GM18508 (cell line): ENCODE results near the gene GMDS.

Experiments
- ATAC-seq: cut with Tn5 transposase; IDR thresholded peaks from one replicate; pipeline ENCODE4 v1.9.1; 2021; ENCODE audit warnings: moderate number of reproducible peaks; ENCODE audit not compliant: insufficient read depth, unreplicated experiment

GMDS gene

DNA sequence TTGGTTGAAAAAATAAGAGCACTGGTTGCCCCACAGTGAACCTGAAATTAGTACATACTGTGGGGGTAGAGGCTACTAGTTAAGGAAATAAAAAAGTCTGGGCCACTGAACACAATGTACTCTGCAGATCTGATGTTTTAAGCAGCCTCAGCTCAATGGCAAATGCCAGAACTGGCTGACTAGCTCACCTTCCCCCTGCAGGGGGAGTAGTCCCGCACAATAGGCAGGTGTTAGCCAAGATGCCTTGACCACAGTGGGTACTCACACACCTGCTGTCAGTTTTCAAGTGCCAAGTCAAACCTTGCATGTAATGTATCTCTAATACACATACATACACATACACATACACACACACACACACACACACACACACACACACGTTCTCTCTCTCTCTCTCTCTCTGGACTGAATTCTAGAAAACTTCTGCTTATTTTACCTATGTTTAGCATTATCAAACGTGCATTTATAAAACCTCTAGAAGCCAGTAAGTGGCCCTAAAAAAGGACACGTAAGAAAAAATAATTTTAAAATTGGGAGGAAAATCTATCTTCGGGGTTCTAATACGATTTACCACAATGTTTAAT, 36.1 kb downstream of the GMDS start:
- no peak for ATAC-seq

- no peak for ATAC-seq
These were observed 36.9 kb downstream of the GMDS start for GRCh38 chr6:2208468-2208867.

GRCh38 chr6:2205396-2205795, 40.0 kb downstream of the GMDS start:
- no peak for ATAC-seq

- no peak for ATAC-seq
These were observed 41.1 kb downstream of the GMDS start for GRCh38 chr6:2204272-2204671.

DNA sequence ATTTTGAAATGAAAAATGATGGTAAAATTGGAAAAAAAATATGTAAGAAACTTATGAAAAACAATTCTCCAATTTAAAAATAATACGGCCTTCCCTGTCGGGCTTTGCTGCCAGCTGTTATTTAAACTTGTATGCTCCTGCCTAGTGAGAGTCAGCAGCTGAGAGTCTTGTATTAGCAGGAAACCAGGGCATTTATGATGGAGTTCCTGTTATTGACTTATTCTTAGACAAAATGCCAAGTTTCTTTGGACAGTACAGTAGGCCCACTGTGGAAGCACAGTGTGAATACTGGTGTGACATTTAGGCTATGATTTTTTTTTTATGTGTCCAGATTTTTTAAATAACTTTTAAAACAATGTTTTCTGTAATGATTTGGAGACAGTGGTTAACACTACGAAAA, 42.1 kb downstream of the GMDS start:
- no peak for ATAC-seq

- no peak for ATAC-seq
These were observed 47.4 kb downstream of the GMDS start for GRCh38 chr6:2197984-2198383.

- no peak for ATAC-seq
These were observed 48.2 kb downstream of the GMDS start for GRCh38 chr6:2197177-2197671.

- no peak for ATAC-seq
These were observed 49.2 kb downstream of the GMDS start for GRCh38 chr6:2196079-2196679.

- ATAC-seq: no peak
These were observed 50.8 kb downstream of the GMDS start for GRCh38 chr6:2194643-2195042.

DNA sequence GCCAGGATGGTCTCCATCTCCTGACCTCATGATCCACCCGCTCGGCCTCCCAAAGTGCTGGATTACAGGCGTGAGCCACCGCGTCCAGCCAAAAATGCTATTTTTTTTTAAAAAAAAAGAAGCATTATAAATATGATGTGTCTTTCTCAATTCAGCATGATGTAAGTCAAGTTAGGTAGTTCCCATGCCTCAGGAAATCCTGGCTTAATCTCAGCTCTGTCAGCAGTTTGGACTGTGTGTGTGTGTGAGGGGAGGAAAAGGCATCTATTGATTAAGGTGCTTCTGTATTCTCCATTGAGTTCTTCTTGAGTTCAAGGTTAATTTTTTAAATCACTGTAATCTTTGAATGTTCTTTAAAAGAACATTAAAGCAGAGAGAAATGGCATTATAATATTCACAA, 51.5 kb downstream of the GMDS start:
- ATAC-seq: no peak

GRCh38 chr6:2192976-2193375, 52.4 kb downstream of the GMDS start:
- no peak for ATAC-seq

DNA sequence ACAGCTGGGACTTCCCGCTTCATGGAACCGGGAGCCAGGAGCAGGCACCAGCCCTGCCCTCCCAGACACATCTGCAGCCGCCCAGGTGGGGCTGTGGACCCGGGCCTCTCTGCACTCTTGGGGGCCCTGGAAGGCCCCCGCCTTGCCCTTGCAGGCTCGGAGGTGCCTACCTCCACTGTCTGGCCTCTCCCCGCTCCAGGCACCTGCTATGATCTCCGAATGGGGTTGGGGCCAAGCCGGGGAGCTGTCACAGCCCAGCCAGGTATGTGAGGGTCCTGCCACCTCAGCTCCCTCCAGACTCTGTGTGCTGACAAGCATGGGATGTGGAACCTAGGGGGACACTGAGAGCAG, 54.0 kb downstream of the GMDS start:
- no peak for ATAC-seq

- no peak for ATAC-seq
These were observed 54.6 kb downstream of the GMDS start for GRCh38 chr6:2190661-2191389.

- no peak for ATAC-seq
These were observed 56.5 kb downstream of the GMDS start for GRCh38 chr6:2188856-2189384.

- no peak for ATAC-seq
These were observed 57.0 kb downstream of the GMDS start for GRCh38 chr6:2188397-2188796.

GRCh38 chr6:2187826-2188225, 57.6 kb downstream of the GMDS start:
- no peak for ATAC-seq

DNA sequence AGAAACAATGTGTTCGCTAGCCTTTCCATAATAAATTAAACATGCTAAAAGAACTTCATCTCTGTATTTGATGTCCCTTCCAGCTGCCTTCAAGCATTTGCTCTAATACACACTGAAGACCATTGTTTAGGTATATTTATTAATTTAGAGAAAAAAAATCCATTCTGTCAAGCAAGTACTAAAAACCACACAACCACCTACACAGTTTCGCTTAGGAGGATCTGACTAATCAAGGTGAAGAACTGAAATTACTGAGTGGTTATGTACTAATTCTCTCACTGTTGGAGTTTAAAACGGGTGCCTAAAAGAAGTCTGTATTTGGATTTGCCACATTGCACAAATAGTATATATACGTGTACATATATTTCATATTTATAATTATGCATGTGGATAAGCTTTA, 58.9 kb downstream of the GMDS start:
- peak; percentile 82 for ATAC-seq

- no peak for ATAC-seq
These were observed 59.9 kb downstream of the GMDS start for GRCh38 chr6:2185466-2185865.

GRCh38 chr6:2184700-2185455, 60.5 kb downstream of the GMDS start:
- ATAC-seq: no peak

DNA sequence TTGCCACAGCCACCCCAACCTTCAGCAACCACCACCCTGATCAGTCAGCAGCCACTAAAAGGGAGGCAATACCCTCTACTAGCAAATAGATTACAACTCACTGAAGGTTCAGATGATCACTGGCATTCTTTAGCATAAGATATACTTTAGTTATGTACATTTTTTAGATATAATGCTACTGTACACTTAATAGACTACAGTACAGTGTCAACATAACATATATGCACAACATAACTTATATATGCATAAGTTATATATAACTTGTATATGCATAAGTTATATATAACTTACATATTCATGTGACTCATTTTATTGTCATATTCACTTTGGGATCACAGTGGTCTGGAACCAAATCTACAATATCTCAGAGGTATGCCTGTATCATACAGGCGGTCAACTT, 61.7 kb downstream of the GMDS start:
- ATAC-seq: no peak

DNA sequence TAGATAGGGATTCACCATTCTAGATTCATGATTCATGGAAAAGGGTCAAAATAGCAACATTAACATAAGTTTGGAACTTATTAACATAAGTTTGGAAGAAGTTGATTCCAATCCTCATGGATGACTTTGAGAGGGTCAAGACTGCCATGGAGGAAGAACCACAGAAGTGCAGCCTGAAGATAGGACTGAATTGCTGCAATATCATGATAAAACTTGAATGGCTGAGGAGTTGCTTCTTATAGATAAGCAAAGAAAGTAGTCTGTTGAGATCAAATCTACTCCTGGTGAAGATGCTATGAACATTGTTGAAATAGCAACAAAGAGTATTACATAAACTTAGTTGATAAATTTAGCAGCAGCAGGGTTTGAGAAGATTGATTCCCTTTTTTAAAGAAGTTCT, 62.2 kb downstream of the GMDS start:
- ATAC-seq: no peak
